Suprapubic skin (tissue), 4 donors: ENCODE data around the gene SPATS2. TPM values are rescaled to one million over a fixed set of nuclear protein-coding genes. Genes with fewer than 3 reads are reported as not detected.

ENCODE experiments used
- DNase-seq, 2 donors: peaks; one replicate each; pipeline ENCODE4 v3.0.0-alpha.2; 2019; ENCODE audit warnings: low spot score in 2 of 2
- H3K27ac ChIP-seq: fragments of 200-600 bp; sonication (generic); one replicate; pipeline ENCODE4 v1.5.1; 2019
- H3K27me3 ChIP-seq: fragments of 200-600 bp; sonication (generic); one replicate; pipeline ENCODE4 v1.5.1; 2019
- H3K36me3 ChIP-seq: fragments of 200-600 bp; sonication (generic); one replicate; pipeline ENCODE4 v1.5.1; 2019
- H3K4me1 ChIP-seq: fragments of 200-600 bp; sonication (generic); one replicate; pipeline ENCODE4 v1.5.1; 2019
- H3K4me3 ChIP-seq: fragments of 200-600 bp; sonication (generic); one replicate; pipeline ENCODE4 v1.5.1; 2019; ENCODE audit warnings: mild to moderate bottlenecking
- H3K9me3 ChIP-seq: fragments of 200-600 bp; sonication (generic); one replicate; pipeline ENCODE4 v1.5.1; 2019
- EP300 ChIP-seq: sonication (generic); formaldehyde crosslinking; IDR thresholded peaks from one replicate; pipeline ENCODE4 v1.6.1; 2017; ENCODE audit warnings: antibody characterized with exemption
- POLR2A ChIP-seq, 2 donors: fragments of 450-650 bp; IDR thresholded peaks; one replicate each; pipeline ENCODE4 v1.6.1; 2017; ENCODE audit warnings: antibody characterized with exemption in 2 of 2, mild to moderate bottlenecking in 2 of 2, moderate library complexity in 2 of 2
- POLR2AphosphoS5 ChIP-seq, 3 donors: sonication (generic); formaldehyde crosslinking; IDR thresholded peaks; one replicate each; pipeline ENCODE4 v1.6.1; 2017; ENCODE audit warnings: antibody characterized with exemption in 3 of 3
- WGBS: methylation state at CpG from one replicate; pipeline ENCODE4 v1.1.5; 2018; 5-methylcytosine and 5-hydroxymethylcytosine counted together
- total RNA-seq, 4 donors: library from RNA; depleted of rRNA; stranded (reverse); fragments of >200 nt; gene quantifications; one replicate each; pipeline ENCODE4 v1.1.0, GENCODE V29; 2016
- TF ChIP-seq, protein P1 (sequence below), 2 donors: fragments of 200-600 bp in 1 of 2; fragments of 450-650 bp in 1 of 2; sonication (generic) in 1 of 2; IDR thresholded peaks; one replicate each; pipeline ENCODE4 v1.5.1; 2016 to 2019; ENCODE audit warnings: antibody characterized with exemption in 2 of 2, mild to moderate bottlenecking in 1 of 2, moderate library complexity in 1 of 2

Gene SPATS2
- total RNA-seq, 4 donors from 2014 or later, result 22.7 to 42.6 (median 27.2) TPM

DNA sequence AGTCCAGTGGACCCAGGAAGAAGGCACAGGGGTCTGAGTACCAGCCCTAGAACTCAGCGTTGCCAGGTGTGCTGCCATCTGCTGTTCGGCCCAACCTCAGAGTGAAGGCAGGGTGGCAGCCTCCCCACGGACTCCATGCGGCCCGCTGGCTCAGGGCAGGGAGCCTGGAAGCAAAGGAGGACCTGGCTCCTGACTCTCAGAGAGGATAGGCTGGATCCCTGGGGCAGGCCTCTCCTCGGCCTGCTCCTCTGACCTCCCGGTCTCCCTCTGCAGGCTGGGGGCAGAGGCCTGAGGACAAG, 190.6 kb downstream of the SPATS2 start:
- H3K36me3 ChIP-seq, result peaks cover 69% of the 10 kb centered on the region
- TF ChIP-seq POLR2AphosphoS5 (IDR thresholded peaks at IDR 0.05) (no peak), EP300 (no peak), POLR2A (IDR thresholded peaks at IDR 0.05) (no peak)
- TF ChIP-seq, protein P1, sequence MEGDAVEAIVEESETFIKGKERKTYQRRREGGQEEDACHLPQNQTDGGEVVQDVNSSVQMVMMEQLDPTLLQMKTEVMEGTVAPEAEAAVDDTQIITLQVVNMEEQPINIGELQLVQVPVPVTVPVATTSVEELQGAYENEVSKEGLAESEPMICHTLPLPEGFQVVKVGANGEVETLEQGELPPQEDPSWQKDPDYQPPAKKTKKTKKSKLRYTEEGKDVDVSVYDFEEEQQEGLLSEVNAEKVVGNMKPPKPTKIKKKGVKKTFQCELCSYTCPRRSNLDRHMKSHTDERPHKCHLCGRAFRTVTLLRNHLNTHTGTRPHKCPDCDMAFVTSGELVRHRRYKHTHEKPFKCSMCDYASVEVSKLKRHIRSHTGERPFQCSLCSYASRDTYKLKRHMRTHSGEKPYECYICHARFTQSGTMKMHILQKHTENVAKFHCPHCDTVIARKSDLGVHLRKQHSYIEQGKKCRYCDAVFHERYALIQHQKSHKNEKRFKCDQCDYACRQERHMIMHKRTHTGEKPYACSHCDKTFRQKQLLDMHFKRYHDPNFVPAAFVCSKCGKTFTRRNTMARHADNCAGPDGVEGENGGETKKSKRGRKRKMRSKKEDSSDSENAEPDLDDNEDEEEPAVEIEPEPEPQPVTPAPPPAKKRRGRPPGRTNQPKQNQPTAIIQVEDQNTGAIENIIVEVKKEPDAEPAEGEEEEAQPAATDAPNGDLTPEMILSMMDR (IDR thresholded peaks at IDR 0.05), result no peak

DNA sequence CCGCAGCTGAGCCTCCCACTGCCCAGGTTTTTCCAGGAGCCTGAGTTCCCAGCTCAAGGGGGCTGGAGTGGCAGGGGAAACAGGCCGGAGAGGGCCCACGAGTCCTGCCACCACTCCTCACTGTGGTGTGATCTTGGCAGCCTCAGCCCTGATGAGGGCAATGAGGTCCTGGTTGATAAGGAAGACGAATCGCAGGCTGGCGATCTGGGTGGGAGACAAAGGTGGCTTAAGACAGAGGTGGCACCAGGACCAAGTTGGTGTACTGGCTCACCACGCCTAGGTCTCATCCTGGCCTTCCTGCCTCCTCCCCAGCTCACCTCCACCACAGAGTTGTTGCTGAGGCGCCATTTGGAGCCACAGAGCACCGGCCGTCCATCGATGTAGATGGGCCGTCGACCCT, 191.3 kb downstream of the SPATS2 start:
- no peaks in the 10 kb centered on the region for H3K4me1 ChIP-seq
- no peak overlapping the region for H3K4me3 ChIP-seq
- TF ChIP-seq EP300, result no peak
- TF ChIP-seq POLR2A (IDR thresholded peaks at IDR 0.05), result no peak
- peaks cover 76% of the 10 kb centered on the region for H3K36me3 ChIP-seq
- H3K9me3 ChIP-seq, result no peaks in the 10 kb centered on the region
- WGBS, result 83% methylated on average over 6 of the region's 13 CpGs
- no peak for DNase-seq
- H3K27ac ChIP-seq, result no peak overlapping the region
- no peaks in the 10 kb centered on the region for H3K27me3 ChIP-seq

More for the DNA sequence above, 190.6 kb downstream of the SPATS2 start:
- H3K9me3 ChIP-seq, result no peaks in the 10 kb centered on the region
- no peak overlapping the region for H3K4me3 ChIP-seq
- H3K27me3 ChIP-seq, result no peaks in the 10 kb centered on the region
- H3K27ac ChIP-seq, result no peak overlapping the region
- no peak for DNase-seq
- WGBS, result 66% methylated on average over 5 of the region's 7 CpGs
- H3K4me1 ChIP-seq, result peaks cover 6% of the 10 kb centered on the region

DNA sequence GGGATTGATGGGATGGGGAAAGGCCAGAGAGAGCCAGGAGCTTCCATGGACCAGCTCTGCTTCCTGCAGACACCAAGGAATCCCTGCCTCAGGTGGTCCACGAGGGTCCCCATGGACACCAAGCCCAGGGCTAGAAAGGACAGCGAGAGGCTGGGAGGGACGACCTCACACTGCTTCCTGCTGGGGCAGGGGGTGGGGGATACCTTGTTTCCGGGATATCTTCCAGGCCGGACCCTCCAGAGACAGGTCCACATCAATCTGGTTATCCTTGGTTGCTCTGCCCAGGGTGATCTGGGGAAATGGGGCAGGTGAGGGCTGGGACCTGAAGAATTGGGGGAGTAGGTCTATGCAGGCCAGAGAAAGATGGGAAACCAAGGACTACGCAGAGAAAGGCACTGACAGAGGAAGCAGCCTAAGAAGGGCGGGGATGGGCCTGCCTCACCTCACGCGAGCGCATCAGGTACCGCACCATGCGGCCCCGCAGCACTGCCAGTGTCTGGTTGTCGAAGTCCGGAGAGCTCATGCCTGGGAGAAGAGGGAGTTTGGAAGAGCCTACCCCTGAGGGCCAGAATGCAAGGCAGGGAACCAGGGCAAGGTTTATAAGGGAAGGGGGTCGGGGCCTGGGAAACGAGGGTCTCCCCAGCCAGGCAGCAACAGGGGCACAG, 191.9 kb downstream of the SPATS2 start:
- 89% methylated on average over 17 of the region's 17 CpGs for WGBS

DNA sequence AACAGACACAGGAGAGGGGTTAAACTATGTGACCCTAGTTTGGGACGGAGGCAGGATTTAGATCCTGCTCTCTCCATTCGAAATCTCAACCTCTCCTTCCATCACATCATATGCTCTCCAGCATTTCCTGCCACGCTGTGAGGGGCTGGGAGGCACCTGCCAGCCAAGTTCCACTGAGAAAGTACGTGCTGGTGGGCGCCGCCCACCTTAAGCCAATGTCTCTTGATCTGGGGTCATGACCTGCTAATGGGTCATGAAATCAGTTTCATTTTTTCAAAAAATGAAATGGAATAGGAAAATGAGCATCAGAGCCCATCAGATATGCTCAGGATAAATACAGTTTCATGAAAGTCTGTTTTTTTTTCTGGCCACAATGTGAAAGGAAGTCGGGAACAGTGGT, 193.4 kb downstream of the SPATS2 start:
- TF ChIP-seq POLR2AphosphoS5 (IDR thresholded peaks at IDR 0.05) (no peak), POLR2A (IDR thresholded peaks at IDR 0.05) (no peak), EP300 (no peak)
- TF ChIP-seq, protein P1 (IDR thresholded peaks at IDR 0.05), result no peak
- Histone ChIP-seq H3K9me3 (no peaks in the 10 kb centered on the region), H3K4me3 (no peak overlapping the region), H3K27me3 (no peaks in the 10 kb centered on the region), H3K27ac (no peak overlapping the region), H3K4me1 (no peaks in the 10 kb centered on the region), H3K36me3 (peaks cover 97% of the 10 kb centered on the region)
- DNase-seq, result no peak
- WGBS, result 86% methylated on average over 7 of the region's 7 CpGs

More for the DNA sequence above, 191.9 kb downstream of the SPATS2 start:
- no peak overlapping the region for H3K4me3 ChIP-seq
- TF ChIP-seq, protein P1 (IDR thresholded peaks at IDR 0.05), result no peak
- TF ChIP-seq POLR2AphosphoS5 (IDR thresholded peaks at IDR 0.05), result no peak
- no peak for TF ChIP-seq EP300
- TF ChIP-seq POLR2A (IDR thresholded peaks at IDR 0.05), result no peak
- H3K9me3 ChIP-seq, result no peaks in the 10 kb centered on the region
- no peaks in the 10 kb centered on the region for H3K27me3 ChIP-seq
- H3K4me1 ChIP-seq, result no peaks in the 10 kb centered on the region
- DNase-seq, result no peak
- H3K27ac ChIP-seq, result no peak overlapping the region
- H3K36me3 ChIP-seq, result peaks cover 82% of the 10 kb centered on the region

DNA sequence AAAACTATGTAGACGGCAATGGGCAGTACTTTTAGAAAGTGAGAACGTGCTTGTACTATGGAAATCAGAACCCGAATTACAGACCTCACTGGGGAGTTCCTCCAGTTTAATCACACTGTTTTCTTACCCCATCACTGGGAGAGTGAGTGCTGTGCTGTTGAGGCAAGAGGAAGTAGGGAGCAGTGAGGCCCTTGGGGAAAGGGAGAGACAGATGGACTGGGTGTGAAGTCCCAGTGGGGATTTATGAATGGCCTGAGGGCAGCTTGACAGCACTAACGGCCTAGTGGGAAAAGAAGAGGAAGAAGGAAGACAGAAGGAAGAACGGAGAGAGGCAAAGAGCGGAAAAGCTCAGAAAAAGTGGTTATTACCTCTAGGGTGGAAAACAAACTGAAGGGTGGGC, 195.0 kb downstream of the SPATS2 start:
- no peak overlapping the region for H3K4me3 ChIP-seq
- peaks cover 13% of the 10 kb centered on the region for H3K4me1 ChIP-seq
- peaks cover 83% of the 10 kb centered on the region for H3K36me3 ChIP-seq
- no peaks in the 10 kb centered on the region for H3K9me3 ChIP-seq
- no peak overlapping the region for H3K27ac ChIP-seq
- no peaks in the 10 kb centered on the region for H3K27me3 ChIP-seq
- DNase-seq, result no peak
- TF ChIP-seq POLR2A (IDR thresholded peaks at IDR 0.05) (no peak), POLR2AphosphoS5 (IDR thresholded peaks at IDR 0.05) (no peak), EP300 (no peak)
- TF ChIP-seq, protein P1 (IDR thresholded peaks at IDR 0.05), result no peak
- 76% methylated on average over 6 of the region's 6 CpGs for WGBS

DNA sequence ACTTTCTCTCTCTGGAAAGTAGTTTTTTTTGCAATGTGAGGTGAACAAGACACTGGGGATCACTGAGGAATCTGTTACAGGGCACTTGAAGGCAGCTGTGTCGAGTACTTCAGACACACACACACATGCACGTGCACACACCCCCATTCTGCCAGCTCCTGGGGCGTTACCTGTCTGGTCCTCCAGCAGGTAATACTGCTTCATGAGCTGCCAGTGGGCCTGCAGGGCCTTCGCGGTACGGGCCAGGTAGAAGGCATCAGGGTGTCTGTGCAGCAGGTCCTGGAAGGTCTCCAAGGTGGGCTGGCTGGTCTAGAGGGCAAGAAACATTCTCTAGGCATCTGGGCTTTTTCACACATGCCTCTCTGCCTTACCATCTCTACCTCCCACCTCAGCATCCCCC, 195.6 kb downstream of the SPATS2 start:
- WGBS, result 72% methylated on average over 6 of the region's 6 CpGs
- Histone ChIP-seq H3K4me3 (no peak overlapping the region), H3K4me1 (peaks cover 15% of the 10 kb centered on the region), H3K9me3 (no peaks in the 10 kb centered on the region), H3K27me3 (no peaks in the 10 kb centered on the region), H3K36me3 (peaks cover 77% of the 10 kb centered on the region), H3K27ac (no peak overlapping the region)
- TF ChIP-seq POLR2A (IDR thresholded peaks at IDR 0.05) (no peak), POLR2AphosphoS5 (IDR thresholded peaks at IDR 0.05) (no peak), EP300 (no peak)
- TF ChIP-seq, protein P1 (IDR thresholded peaks at IDR 0.05), result no peak
- DNase-seq, result no peak
